D721Med (cell line): ENCODE measurements around the gene FBXO11.

Experiments
- DNase-seq: peaks from one replicate; pipeline ENCODE4 v3.0.0; 2011; ENCODE audit warnings: low spot score; ENCODE audit not compliant: insufficient read length
- FAIRE-seq: peaks from 2 replicates; lab custom pipeline; 2011; peaks lifted over from hg19 to GRCh38; lab: Jason Lieb, UNC
- TF ChIP-seq, protein P1 (sequence below): IDR thresholded peaks from 2 replicates; pipeline ENCODE4 v1.5.1; 2012; ENCODE audit warnings: mild to moderate bottlenecking, control low read depth; ENCODE audit not compliant: insufficient read depth; ENCODE audit errors: missing control alignments

FBXO11 gene

GRCh38 chr2:47876912-47877311, 29.4 kb downstream of the FBXO11 start:
- TF ChIP-seq, protein P1, sequence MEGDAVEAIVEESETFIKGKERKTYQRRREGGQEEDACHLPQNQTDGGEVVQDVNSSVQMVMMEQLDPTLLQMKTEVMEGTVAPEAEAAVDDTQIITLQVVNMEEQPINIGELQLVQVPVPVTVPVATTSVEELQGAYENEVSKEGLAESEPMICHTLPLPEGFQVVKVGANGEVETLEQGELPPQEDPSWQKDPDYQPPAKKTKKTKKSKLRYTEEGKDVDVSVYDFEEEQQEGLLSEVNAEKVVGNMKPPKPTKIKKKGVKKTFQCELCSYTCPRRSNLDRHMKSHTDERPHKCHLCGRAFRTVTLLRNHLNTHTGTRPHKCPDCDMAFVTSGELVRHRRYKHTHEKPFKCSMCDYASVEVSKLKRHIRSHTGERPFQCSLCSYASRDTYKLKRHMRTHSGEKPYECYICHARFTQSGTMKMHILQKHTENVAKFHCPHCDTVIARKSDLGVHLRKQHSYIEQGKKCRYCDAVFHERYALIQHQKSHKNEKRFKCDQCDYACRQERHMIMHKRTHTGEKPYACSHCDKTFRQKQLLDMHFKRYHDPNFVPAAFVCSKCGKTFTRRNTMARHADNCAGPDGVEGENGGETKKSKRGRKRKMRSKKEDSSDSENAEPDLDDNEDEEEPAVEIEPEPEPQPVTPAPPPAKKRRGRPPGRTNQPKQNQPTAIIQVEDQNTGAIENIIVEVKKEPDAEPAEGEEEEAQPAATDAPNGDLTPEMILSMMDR: no peak
- DNase-seq: no peak
- no peak for FAIRE-seq

GRCh38 chr2:47872941-47873340, 33.4 kb downstream of the FBXO11 start:
- FAIRE-seq (no peak), DNase-seq (no peak)
- TF ChIP-seq, protein P1: no peak

DNA sequence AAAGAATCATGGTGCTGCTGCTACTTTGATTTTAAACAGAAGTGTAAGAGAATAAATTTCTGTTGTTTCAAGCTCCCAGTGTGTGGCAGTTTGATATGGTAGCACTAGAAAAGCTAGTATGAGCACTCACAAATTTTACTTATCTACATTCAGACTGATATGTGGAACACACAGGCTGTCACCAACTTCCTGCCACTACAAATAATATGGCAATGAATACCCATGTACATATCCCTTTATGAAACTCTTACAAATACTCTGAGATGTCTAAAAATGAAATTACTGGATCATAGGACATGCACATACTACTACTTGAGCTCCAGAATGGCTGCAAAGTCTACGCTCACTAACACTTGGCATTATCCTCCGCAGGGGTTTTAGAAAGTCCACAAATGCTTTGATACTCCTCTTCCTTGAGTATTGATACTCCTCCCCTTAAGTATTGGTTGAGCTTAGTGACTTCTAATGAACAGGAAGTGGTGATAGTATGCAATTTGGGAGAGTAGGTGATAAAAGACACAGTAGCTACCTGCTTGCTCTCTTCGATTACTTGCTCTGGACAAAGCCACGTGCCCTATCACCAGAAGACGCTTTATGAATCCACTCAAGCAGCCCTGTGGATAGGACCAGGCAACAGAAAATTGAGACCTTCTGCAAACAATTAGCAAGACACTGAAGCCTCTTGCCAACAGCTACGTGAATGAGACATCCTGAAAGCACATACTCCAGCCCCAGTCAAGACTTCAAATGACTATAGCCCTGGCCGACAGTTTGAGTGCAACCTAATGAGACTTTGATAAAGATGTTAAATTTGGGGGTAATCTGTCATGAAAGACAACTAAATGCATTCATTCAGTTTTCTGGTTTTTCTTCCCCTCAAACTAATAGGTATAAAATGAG, 35.4 kb downstream of the FBXO11 start:
- DNase-seq (no peak), FAIRE-seq (no peak)
- TF ChIP-seq, protein P1: no peak

DNA sequence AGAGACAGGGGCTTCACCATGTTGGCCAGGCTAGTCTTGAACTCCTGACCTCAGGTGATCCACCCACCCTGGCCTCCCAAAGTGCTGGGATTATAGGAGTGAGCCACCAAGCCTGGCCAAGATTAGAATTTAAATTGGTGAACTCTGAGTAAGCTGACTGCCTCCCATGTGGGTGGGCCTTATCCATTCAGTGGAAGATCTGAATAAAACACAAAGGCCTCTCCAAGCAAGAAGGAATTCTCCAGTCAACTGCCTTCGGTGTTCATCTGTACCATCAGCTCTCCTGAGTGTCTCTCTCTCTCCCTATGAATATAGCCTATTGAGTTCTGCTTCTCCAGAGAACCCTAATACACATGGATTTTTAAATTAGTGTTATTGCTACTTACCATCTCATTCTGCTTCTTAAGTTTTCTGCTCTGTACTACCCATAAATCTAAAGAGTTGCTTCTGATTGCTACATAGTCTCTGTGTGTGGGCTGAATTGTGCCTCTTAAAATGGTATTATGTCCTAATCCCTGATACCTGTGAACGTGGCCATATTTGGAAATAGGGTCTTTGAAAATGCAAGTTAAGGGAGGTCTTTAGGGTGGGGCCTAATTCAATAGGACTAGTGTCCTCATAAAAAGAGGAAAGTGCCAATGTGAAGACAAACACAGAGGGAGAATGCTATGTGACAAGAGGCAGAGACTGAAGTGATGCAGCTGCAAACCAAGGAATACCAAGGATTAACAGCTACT, 36.3 kb downstream of the FBXO11 start:
- no peak for DNase-seq
- TF ChIP-seq, protein P1: no peak
- FAIRE-seq: no peak

- no peak for DNase-seq
- no peak for FAIRE-seq
- TF ChIP-seq, protein P1: no peak
Observed at GRCh38 chr2:47868611-47869352, 37.5 kb downstream of the FBXO11 start.

DNA sequence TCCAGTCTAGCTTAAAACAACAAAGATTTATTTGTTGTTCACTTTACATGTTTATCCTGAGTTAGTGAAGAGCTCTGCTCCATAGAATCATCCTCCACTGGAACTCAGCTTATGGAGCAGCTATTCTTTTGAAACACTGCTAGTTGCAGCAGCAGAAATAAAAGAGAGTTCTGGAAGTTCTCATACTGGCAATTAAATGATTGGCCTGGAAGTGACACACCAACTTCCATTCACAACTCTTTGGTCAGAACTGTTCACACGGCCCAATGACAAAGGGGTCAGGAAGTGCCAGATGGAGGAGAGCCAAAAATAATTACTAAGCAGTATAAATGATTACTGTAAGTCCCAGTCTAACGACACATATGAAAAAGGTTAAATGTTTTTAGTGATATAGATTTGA, 39.1 kb downstream of the FBXO11 start:
- TF ChIP-seq, protein P1: no peak
- DNase-seq (no peak), FAIRE-seq (no peak)
